Activated CD4-positive, alpha-beta T cell treated with anti-CD3 and anti-CD28 coated beads, Interleukin-2, amount 10 ng/mL, durations not matched to agents 24 days and 14 days (primary cell): Measurements from ENCODE around the gene KLF7. TPM values are rescaled to one million over a fixed set of nuclear protein-coding genes. Genes with fewer than 3 reads are reported as not detected.

Experiments
- DNase-seq: peaks from one replicate; pipeline ENCODE4 v3.0.0; 2022
- H3K27ac Mint-ChIP-seq: one replicate; pipeline ENCODE4 v1.8.0; 2022; ENCODE audit warnings: mild to moderate bottlenecking, mixed read lengths
- H3K27me3 Mint-ChIP-seq: one replicate; pipeline ENCODE4 v1.8.0; 2022; ENCODE audit warnings: mixed read lengths
- H3K36me3 Mint-ChIP-seq: one replicate; pipeline ENCODE4 v1.8.0; 2022; ENCODE audit warnings: low read depth, mild to moderate bottlenecking, mixed read lengths
- H3K4me1 Mint-ChIP-seq: one replicate; pipeline ENCODE4 v1.8.0; 2021; ENCODE audit warnings: mixed read lengths
- H3K4me3 Mint-ChIP-seq: one replicate; pipeline ENCODE4 v1.8.0; 2022; ENCODE audit warnings: mild to moderate bottlenecking, moderate library complexity, mixed read lengths
- H3K9me3 Mint-ChIP-seq: one replicate; pipeline ENCODE4 v1.8.0; 2021; ENCODE audit warnings: mixed read lengths
- intact Hi-C: fragments of 100-400 bp; cut with micrococcal nuclease; formaldehyde crosslinking; loops from one replicate; pipeline ENCODE4 v1.15.1; 2023
- total RNA-seq: library from RNA; stranded (reverse); gene quantifications from 2 replicates; pipeline ENCODE4 v1.2.3, GENCODE V29; 2022

Gene KLF7
- total RNA-seq, result 12.6 and 14.1 TPM in 2 replicates

DNA sequence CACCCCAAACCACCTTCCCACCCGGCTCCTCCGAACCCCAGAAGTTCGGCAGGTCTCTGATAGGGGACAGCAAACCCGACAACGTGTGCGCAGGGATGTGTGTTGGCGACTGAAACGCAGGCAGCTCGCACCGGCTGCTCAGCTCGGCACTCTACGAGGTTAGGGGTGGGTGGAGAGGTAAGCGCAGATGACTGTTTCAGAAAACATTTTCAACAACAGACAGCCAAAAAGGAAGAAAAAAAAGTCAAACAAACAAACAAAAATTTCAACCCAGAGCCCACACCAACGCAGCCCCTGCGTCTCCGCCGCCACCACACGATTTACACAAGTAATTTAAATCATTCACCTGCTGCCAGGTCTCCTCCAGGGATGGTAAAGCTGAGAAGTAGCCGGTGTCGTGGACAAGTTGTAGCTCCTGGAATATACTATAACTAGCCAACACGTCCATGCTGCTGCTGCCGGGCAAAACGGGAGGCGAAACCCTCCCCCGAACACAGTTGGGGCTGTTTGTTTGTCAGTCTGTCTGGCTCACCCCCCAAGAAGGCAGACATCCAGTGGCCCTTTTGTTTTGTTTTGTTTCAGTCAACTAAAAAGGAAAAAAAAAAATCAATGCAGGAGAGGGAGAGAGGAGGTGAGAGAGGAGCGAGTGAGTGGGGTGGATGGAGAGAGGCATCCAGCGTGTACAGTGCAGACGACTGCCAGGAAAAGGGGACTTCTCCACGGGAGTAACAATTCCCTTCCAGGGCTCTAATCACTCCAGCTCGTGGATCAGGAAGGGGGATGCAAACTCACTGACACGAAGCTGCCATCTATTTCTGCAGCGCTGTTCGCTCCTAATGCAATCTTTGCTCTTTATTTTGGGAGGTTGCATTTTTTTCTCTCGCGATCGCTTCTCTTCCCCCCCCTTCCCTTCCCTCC, at the start of gene KLF7:
Gene KLF7 (minus strand): TSS at position 828 of the 918 bp plus-strand sequence. CDS start 380 bp downstream, at position 448.
- H3K27me3 Mint-ChIP-seq, result no peaks in the 10 kb centered on the region
- H3K36me3 Mint-ChIP-seq, result peaks cover 6% of the 10 kb centered on the region
- peak; percentile 87 for DNase-seq
- peak within 1 kb of the TSS; percentile 98 for H3K4me3 Mint-ChIP-seq
- H3K4me1 Mint-ChIP-seq, result peaks cover 48% of the 10 kb centered on the region
- no peaks in the 10 kb centered on the region for H3K9me3 Mint-ChIP-seq
- intact Hi-C loops, result loop anchor here (1.0 to 10.0 kb wide), 15 partner anchors 22 to 1102 kb away; partner anchors contain the start of genes CREB1, METTL21A and PIKFYVE
- peak within 1 kb of the TSS; percentile 96 for H3K27ac Mint-ChIP-seq

DNA sequence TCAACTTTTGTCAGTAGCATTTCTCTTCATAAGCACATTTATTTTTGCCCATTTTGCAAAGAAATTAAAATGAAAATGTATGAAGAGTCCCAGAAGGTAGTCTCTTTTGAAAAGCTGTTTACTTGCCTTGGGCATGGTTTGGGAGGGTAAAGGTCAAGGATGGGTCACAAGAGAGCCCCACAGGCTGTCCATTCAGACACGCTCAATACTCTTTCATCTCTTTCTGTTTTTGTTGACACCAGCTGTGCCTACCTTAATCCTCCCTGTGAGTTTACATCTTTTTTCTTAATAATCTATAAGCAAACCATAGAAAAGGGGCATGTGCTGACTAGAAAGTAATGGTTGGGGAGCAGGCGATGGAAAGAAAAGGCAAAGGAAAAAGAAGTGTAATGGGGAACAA, 49.6 kb upstream of the KLF7 start:
- Mint-ChIP-seq H3K4me3 (no peak overlapping the region), H3K4me1 (peaks cover 4% of the 10 kb centered on the region), H3K27me3 (peaks cover 9% of the 10 kb centered on the region), H3K36me3 (no peaks in the 10 kb centered on the region), H3K9me3 (peaks cover 10% of the 10 kb centered on the region), H3K27ac (no peak overlapping the region)
- intact Hi-C loops, result no loop called here
- no peak for DNase-seq

DNA sequence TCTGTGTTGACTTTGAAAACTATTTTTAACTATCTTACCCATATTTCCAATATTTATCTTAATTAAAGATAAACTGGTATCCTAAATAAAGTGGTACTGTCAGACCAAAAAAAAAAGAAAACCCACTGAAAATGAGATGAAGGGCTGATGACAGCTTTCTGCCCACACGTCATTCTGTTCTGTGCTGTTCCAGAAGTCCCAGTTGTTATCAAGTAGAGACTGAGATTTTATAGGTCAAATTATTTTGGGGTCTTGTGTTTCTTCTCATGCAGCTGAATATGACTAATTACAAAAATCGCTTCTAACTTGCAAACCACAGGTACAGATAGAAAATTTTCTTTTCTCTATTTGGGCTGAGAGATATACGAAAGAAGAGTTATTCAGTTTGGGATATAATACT, 48.7 kb upstream of the KLF7 start:
- H3K36me3 Mint-ChIP-seq, result no peaks in the 10 kb centered on the region
- H3K4me3 Mint-ChIP-seq, result no peak overlapping the region
- H3K27me3 Mint-ChIP-seq, result peaks cover 12% of the 10 kb centered on the region
- no peak overlapping the region for H3K27ac Mint-ChIP-seq
- no peak for DNase-seq
- intact Hi-C loops, result no loop called here
- H3K9me3 Mint-ChIP-seq, result peaks cover 12% of the 10 kb centered on the region
- H3K4me1 Mint-ChIP-seq, result peaks cover 2% of the 10 kb centered on the region

DNA sequence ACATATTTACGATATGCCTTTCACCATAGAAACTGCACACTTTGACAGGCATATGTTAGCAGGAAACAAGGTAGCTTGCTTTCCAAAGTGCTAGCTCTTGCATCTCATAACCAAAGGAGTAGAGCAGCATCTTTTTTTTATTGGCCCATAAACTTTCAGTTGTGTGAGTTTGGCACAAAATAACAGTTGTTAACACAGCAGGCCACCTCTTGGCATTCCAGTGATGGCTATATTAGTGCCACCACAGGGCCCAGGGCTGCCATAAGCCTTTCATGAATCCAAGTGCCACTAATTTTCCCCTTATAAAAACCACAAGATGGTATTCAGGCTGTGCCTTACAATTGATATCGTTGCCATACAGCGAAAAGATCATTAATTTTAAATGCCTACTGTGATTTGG, 40.3 kb upstream of the KLF7 start:
- no peaks in the 10 kb centered on the region for H3K4me1 Mint-ChIP-seq
- intact Hi-C loops, result no loop called here
- H3K36me3 Mint-ChIP-seq, result no peaks in the 10 kb centered on the region
- H3K4me3 Mint-ChIP-seq, result no peak overlapping the region
- no peak for DNase-seq
- peaks cover 18% of the 10 kb centered on the region for H3K9me3 Mint-ChIP-seq
- no peak overlapping the region for H3K27ac Mint-ChIP-seq
- H3K27me3 Mint-ChIP-seq, result peaks cover 5% of the 10 kb centered on the region

DNA sequence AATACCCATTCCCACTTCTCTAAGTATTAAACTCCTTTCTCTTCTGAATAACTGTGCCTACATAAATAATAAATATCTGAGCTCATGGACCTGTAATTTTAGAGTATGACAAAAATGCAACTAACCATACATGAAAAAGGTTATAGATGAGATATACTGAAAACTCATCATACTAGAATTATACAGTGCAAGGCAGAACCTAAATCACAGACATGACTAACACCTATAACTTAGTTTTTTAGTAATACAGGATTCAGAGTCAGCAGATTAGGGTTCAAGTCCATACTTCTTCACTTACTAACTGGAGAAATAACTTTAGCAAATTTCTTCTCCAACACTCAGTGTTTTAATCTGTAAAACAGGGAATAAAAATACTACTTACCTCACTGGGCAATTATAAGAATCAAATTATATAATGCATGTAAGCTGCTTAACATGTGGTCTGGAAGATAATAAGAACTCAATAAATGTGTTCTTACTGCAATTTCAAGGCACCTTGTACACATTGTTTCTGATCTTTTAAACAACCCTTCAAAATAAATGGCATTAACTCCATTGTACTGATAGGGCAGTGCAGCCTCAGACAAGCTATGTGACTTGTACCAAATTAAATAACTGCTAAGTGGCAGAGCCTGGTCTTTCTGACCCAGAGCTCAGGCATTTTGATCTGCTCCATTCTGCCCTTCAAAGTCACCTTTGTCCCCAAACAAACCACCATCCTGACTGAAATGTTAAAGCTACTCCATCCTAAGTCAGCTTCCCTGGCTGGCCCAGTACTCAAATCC, 39.6 kb upstream of the KLF7 start:
- intact Hi-C loops, result no loop called here
- peaks cover 18% of the 10 kb centered on the region for H3K9me3 Mint-ChIP-seq
- H3K36me3 Mint-ChIP-seq, result no peaks in the 10 kb centered on the region
- H3K27me3 Mint-ChIP-seq, result peaks cover 5% of the 10 kb centered on the region
- H3K4me3 Mint-ChIP-seq, result no peak overlapping the region
- no peak overlapping the region for H3K27ac Mint-ChIP-seq
- DNase-seq, result no peak
- no peaks in the 10 kb centered on the region for H3K4me1 Mint-ChIP-seq

DNA sequence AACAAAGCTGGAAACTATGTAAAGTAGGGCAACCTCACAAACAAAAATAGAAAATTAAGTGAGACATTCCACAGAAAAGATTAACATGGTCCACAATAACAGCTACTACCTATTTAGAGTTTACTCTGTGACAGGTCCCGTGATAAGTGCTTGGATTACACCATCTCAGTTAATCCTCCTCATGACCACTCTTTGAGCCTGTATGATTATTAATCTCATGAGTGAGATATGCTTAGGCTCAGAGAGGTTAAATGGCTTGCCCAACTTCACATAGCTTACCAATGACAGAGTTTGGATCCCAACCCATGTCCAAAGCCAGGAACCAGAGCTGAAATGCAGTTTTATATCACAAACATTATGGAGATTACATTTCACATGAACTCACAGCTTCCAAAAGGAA, 37.3 kb upstream of the KLF7 start:
- Mint-ChIP-seq H3K9me3 (peaks cover 17% of the 10 kb centered on the region), H3K27me3 (peaks cover 7% of the 10 kb centered on the region), H3K27ac (no peak overlapping the region), H3K4me1 (no peaks in the 10 kb centered on the region), H3K36me3 (no peaks in the 10 kb centered on the region), H3K4me3 (no peak overlapping the region)
- no peak for DNase-seq
- intact Hi-C loops, result no loop called here

DNA sequence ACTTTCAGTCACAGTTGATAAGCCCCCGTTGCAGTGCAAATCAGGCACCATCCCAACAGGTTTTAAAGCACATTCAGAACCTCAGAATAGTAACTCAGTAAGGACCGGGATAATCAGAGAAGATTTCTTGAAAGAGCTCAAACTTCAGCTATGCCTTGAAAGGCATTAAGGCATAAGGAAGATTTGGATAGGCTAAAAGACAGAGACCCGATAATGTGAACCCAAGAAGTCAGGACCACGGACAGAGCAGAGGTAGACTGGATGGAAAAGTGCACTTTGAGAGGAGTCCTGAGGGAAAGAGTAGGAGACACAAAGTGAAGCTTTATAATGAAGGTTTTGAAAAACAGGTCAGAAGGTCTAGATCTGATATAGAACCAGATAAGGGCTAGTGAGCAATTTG, 36.9 kb upstream of the KLF7 start:
- no peaks in the 10 kb centered on the region for H3K4me1 Mint-ChIP-seq
- peaks cover 7% of the 10 kb centered on the region for H3K27me3 Mint-ChIP-seq
- no peak overlapping the region for H3K4me3 Mint-ChIP-seq
- peak; percentile 64 for DNase-seq
- intact Hi-C loops, result no loop called here
- H3K27ac Mint-ChIP-seq, result no peak overlapping the region
- no peaks in the 10 kb centered on the region for H3K36me3 Mint-ChIP-seq
- peaks cover 16% of the 10 kb centered on the region for H3K9me3 Mint-ChIP-seq

DNA sequence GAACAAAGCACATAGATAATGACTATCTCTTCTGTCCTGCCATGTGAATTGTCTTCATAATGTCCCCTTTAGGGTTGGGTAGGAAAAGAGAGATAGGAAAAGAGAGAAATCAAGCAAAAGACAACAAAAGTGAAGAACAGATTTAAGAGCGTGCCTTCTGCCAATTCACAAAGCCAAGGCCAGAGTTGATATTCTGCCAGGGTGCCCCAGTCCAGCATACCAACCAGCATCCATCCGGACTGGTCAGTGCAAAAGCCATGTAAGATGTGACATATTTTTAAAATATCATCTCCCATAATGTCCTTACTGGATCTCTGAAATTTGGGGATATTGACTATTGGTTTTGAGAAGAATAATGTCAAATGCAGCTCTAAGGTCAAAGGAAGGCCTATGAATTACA, 35.7 kb upstream of the KLF7 start:
- Mint-ChIP-seq H3K4me1 (no peaks in the 10 kb centered on the region), H3K4me3 (no peak overlapping the region), H3K27me3 (peaks cover 7% of the 10 kb centered on the region), H3K27ac (no peak overlapping the region), H3K9me3 (peaks cover 18% of the 10 kb centered on the region), H3K36me3 (no peaks in the 10 kb centered on the region)
- DNase-seq, result no peak
- intact Hi-C loops, result no loop called here

DNA sequence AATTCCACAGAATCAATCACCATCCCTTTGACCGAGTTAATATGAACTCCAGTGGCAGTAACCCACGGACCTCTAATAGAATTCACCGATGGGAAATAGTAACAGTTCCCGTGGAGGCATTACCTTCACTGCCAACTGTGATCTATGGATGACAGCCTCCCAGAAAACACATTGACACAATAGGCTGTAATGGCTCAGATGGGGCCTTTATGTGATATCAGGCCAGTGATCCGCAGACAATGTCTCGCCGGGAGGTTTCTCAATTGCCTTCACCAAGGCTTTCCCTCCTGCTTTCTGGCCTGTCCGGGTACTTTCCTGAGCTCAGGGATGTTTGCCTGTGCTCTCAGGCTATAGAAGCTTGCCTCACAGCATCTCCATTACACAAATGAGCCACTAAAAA, 34.4 kb upstream of the KLF7 start:
- H3K36me3 Mint-ChIP-seq, result no peaks in the 10 kb centered on the region
- peaks cover 7% of the 10 kb centered on the region for H3K27me3 Mint-ChIP-seq
- no peak overlapping the region for H3K4me3 Mint-ChIP-seq
- intact Hi-C loops, result no loop called here
- H3K4me1 Mint-ChIP-seq, result no peaks in the 10 kb centered on the region
- peaks cover 18% of the 10 kb centered on the region for H3K9me3 Mint-ChIP-seq
- DNase-seq, result no peak
- H3K27ac Mint-ChIP-seq, result no peak overlapping the region

DNA sequence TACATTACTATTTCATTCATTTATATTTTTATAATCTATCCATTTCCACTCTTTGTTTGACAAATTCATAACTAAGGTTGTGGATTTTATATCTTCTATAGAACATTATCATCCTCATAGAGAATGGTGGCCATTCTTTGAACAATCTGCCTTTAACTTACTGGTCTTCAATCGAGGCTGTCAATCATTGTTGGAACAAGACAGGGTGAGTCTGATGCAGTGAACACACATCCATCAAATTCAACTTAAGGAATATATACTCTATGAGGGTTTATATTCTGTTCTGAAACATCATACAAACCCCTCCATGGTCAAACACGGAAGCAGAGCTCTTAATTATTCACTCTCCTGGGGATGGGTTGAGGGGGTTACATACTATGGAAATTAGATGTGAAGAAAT, 28.3 kb upstream of the KLF7 start:
- no peak overlapping the region for H3K4me3 Mint-ChIP-seq
- DNase-seq, result no peak
- intact Hi-C loops, result no loop called here
- H3K27ac Mint-ChIP-seq, result no peak overlapping the region
- peaks cover 18% of the 10 kb centered on the region for H3K27me3 Mint-ChIP-seq
- no peaks in the 10 kb centered on the region for H3K36me3 Mint-ChIP-seq
- peaks cover 2% of the 10 kb centered on the region for H3K4me1 Mint-ChIP-seq
- H3K9me3 Mint-ChIP-seq, result peaks cover 10% of the 10 kb centered on the region

DNA sequence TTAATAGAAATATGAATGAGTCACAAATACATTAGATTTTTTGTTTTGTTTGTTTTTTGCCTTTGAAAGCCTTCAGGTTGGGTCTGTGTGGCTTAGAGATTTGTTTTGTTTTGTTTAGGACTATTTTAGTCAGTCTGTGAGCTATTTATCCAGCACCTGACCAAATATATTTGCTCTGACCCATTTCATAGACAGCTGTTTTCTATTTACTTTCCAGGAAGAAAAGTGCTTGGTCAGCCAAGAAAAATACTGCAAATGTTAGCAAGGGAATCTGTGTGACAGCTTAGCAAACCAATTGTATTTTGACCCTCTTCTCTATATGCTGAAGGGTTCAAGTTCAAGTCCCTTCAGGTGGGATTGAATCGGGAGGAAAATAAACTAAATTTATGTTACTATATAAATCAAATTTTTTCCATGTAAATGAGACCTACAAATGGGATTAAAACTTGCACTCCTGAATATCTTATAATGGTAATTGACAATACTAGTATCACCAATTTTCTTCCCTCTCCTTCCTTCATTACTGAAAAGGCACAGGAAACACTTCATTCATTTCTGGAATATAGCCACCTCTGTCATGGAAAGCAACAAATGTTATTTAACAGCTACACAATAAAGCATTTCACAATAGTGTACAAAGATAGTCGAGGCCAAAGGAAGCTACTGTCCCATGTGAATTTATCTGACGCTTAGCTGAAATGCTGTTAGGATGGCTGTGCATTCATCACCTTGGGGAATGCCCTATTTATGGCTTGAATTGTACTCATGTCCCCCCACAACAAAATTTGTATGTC, 23.1 kb upstream of the KLF7 start:
- Mint-ChIP-seq H3K36me3 (no peaks in the 10 kb centered on the region), H3K27me3 (peaks cover 12% of the 10 kb centered on the region), H3K27ac (no peak overlapping the region), H3K4me1 (peaks cover 7% of the 10 kb centered on the region), H3K4me3 (no peak overlapping the region), H3K9me3 (peaks cover 12% of the 10 kb centered on the region)
- intact Hi-C loops, result loop anchor here (5.0 kb wide), 1 partner anchor 33 kb away; no protein-coding TSS in a partner anchor
- DNase-seq, result no peak

DNA sequence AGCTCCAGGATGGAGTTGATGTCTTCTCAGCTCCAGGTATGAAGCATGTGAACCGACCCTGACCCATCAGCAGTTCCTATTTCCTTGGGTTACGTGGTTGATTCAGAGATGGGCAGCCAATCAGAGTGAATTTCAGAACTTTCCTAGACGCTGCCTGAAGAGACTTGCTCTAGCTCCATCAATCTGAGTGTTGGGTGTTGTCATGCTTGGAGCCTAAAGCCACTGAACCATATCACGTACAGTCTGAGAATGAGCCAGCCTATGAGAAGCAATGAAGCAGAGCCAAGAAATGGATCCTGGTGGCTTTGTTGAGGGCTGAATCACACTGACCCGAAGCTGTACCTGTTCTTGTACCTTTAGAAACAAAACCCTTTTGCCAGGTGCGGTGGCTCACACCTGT, 19.6 kb upstream of the KLF7 start:
- DNase-seq, result no peak
- intact Hi-C loops, result loop anchor here (5.0 kb wide), 1 partner anchor 37 kb away; no protein-coding TSS in a partner anchor
- no peak overlapping the region for H3K4me3 Mint-ChIP-seq
- peaks cover 6% of the 10 kb centered on the region for H3K4me1 Mint-ChIP-seq
- peaks cover 5% of the 10 kb centered on the region for H3K27me3 Mint-ChIP-seq
- H3K27ac Mint-ChIP-seq, result no peak overlapping the region
- peaks cover 1% of the 10 kb centered on the region for H3K36me3 Mint-ChIP-seq
- H3K9me3 Mint-ChIP-seq, result peaks cover 12% of the 10 kb centered on the region

DNA sequence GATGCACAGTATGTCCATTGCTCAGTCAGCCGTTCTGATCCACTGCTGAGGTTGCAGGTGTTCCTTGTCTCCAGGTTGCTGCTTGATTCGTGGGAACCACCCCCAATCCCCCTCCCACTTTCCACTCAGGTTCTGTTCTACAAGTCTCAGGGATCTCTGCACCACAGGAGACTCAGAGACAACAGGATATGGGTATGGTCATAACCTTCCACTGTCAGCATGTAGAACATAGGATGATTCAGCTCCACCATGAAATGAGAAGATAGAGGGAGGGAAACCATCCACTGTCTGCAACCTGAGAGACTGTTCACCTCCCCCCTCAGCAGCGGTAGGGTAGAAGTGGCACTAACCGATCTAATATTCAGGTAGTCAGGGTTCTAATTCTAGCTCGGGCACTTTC, 19.0 kb upstream of the KLF7 start:
- Mint-ChIP-seq H3K9me3 (peaks cover 12% of the 10 kb centered on the region), H3K4me3 (no peak overlapping the region), H3K27me3 (peaks cover 5% of the 10 kb centered on the region), H3K27ac (peak overlapping the region; percentile 35), H3K4me1 (peaks cover 6% of the 10 kb centered on the region), H3K36me3 (peaks cover 1% of the 10 kb centered on the region)
- intact Hi-C loops, result loop anchor here (5.0 kb wide), 1 partner anchor 38 kb away; no protein-coding TSS in a partner anchor
- DNase-seq, result no peak
